DMS53 treated with DMSO at 0.1 percent for 48 hours (cell line): Measurements from ENCODE around the gene DHRS2.
"Not testable (repeated sequence)": the region's sequence is repeated elsewhere in the genome, so short reads cannot be mapped to it uniquely, and the experiment has no call there.

Source experiments
- DNase-seq: peaks from one replicate; lab custom pipeline; 2025; ENCODE audit not compliant: unreplicated experiment; lab: John Stamatoyannopoulos, UW

The DHRS2 gene

GRCh38 chr14:23675906-23676305 lies 39.7 kb downstream of the DHRS2 start:
- DNase-seq, result no peak

DNA sequence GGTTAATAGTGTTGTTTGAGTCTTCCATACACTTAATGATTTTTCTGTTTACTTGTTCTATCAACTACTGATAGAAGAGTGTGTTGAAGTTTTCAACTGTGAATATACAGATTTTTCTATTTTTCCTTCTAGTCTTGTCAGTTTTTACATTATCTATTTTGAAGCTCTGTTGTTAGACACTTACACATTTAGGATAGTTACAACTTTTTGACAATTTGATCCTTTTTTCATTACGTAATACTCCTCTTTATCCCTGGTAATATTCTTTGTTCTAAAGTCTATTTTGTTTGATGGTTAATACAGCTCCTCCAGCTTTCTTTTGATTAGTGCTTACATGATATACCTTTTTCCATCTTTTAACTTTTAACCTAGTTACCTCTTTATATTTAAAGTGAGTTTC lies 45.2 kb downstream of the DHRS2 start:
- DNase-seq, result no peak

- DNase-seq, result not testable (repeated sequence)
Observed at GRCh38 chr14:23689709-23690514, 53.7 kb downstream of the DHRS2 start.

DNA sequence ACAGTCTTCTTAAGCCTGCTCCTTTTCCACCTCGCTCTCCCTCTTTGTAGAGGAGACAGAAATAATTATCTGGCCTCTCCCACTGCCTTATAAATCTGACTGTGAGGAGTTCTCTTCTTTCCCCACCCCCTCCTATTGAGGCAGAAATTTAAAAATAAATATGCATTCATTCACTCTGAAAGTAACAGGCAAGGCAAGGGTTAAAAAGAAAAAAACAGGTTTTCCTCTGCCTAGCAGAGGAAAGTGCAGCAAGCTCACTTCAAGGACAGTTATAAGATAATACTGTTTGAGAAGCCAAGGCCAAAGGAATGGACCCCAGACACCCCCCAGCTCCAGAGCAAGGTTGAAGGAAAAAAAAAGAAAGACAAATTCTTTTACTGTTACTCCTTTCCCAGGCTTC lies 56.3 kb downstream of the DHRS2 start:
- DNase-seq, result no peak

DNA sequence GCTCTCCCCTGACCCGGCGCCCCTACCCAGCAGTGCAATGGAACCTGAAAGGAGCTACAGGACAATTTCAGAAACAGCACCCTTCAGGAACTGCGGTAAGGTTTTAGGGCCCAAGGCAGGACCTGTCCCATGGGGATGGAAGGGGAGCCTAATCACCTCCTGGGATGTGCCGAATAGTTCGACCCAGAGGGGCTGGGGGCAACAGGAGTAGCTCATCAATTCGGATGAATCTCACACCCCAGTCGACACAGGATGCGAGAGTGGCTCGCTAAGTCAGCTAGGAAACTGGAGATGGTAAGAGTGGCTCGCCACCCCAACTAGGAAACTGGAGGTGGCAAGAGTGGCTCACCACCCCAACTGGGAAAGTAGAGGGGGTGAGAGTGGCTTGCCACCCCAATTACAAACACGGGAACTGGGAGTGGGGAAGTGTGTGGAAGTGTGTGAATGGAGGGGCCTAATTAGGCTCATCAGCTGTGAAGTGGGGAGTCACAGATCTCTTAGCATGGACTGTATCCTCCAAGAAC lies 57.1 kb downstream of the DHRS2 start:
- no peak for DNase-seq

DNA sequence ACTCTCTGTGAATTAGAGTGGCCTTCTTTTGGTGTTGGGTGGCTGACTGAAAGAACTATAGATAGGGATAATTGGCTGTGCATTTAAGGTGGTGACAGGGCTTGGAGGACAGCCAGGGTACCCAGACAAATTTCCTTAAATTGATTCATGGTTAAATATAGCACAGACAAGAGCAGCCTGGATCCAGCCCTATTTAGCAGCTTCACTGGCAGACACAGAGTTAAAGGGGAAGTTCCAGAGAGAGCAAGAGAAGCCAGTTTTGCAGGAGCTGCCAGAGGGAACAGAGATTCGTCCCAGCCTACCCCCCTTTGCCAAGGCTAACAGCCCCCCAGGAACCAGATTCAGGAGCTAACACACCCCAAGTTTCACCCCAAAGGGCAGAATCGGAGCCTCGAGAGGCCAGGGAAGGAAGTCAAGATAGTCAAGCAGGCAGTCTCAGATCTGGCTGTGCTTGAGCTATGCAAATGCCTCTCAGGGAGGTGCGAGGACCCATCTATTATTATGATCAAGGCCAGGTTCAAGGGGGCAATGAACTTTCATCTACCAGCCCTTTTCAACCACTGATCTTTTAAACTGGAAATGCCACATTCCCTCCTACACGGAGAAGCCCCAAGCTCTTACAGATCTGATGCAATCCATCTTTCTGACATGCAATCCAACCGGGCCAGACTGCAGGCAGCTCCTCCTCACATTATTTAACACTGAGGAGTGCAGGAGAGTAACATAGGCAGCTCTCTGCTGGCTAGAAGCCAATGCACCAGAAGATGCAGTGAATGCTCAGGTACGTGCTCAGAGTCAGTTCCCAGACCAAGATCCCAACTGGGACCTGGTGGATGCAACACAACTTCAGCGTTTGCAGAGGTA lies 58.2 kb downstream of the DHRS2 start:
- DNase-seq, result no peak
